ENCODE data around the gene IL31RA.

The IL31RA gene

DNA sequence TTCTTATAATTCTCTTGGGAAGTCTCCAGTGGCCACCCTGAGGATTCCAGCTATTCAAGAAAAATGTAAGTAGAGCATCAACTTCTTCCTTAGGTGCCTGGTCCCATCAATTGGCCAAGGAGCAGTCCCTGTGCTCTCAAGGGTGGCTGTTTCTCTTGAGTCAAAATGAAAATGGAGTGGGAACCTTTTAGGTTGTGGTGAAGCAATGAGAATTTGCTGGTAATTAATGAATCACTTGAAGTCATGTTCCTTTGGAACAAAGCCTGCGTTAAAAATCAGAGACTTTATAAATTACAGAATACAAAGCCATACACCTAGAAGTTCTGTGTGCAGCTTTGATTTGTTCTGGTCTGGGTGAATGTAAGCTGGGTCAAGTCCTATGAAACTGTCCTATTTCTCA, 48.9 kb downstream of the IL31RA start:
- Histone ChIP-seq H3K4me3 (no peak overlapping the region), H3K36me3 (ENCODE audit: insufficient read depth, low read length) (no peaks in the 10 kb centered on the region), H3K9ac (ENCODE audit: insufficient read length) (no peak overlapping the region), H3K27ac (no peak overlapping the region), H3K9me3 (ENCODE audit: low read depth, low read length) (no peaks in the 10 kb centered on the region)
- no peak for TF ChIP-seq FOXP2 (optimal IDR thresholded peaks at IDR 0.05; ENCODE audit: control extremely low read depth, extremely low read length, insufficient read depth)
- no peak for TF ChIP-seq POLR2AphosphoS5 (IDR thresholded peaks at IDR 0.05; ENCODE audit: borderline replicate concordance, low read depth, low read length)
- TF ChIP-seq EZH2 (IDR thresholded peaks at IDR 0.05): no peak
- no peak for DNase-seq (ENCODE audit: low read depth, low spot score)

GRCh38 chr5:55900776-55901175, 49.6 kb downstream of the IL31RA start:
- TF ChIP-seq EZH2 (IDR thresholded peaks at IDR 0.05) (no peak), FOXP2 (optimal IDR thresholded peaks at IDR 0.05; ENCODE audit: control extremely low read depth, extremely low read length, insufficient read depth) (no peak), POLR2AphosphoS5 (IDR thresholded peaks at IDR 0.05; ENCODE audit: borderline replicate concordance, low read depth, low read length) (no peak)
- Histone ChIP-seq H3K9ac (ENCODE audit: insufficient read length) (no peak overlapping the region), H3K27ac (no peak overlapping the region), H3K36me3 (ENCODE audit: insufficient read depth, low read length) (no peaks in the 10 kb centered on the region), H3K4me3 (no peak overlapping the region), H3K9me3 (ENCODE audit: low read depth, low read length) (no peaks in the 10 kb centered on the region)
- DNase-seq (ENCODE audit: low read depth, low spot score): no peak

GRCh38 chr5:55902696-55903095, 51.5 kb downstream of the IL31RA start:
- H3K9ac ChIP-seq (ENCODE audit: insufficient read length): no peak overlapping the region
- no peaks in the 10 kb centered on the region for H3K9me3 ChIP-seq (ENCODE audit: low read depth, low read length)
- no peak overlapping the region for H3K27ac ChIP-seq
- no peak overlapping the region for H3K4me3 ChIP-seq
- DNase-seq (ENCODE audit: low read depth, low spot score): no peak
- H3K36me3 ChIP-seq (ENCODE audit: insufficient read depth, low read length): no peaks in the 10 kb centered on the region
- TF ChIP-seq FOXP2 (optimal IDR thresholded peaks at IDR 0.05; ENCODE audit: control extremely low read depth, extremely low read length, insufficient read depth) (no peak), EZH2 (IDR thresholded peaks at IDR 0.05) (no peak), POLR2AphosphoS5 (IDR thresholded peaks at IDR 0.05; ENCODE audit: borderline replicate concordance, low read depth, low read length) (no peak)

GRCh38 chr5:55903121-55903701, 52.1 kb downstream of the IL31RA start:
- H3K9ac ChIP-seq (ENCODE audit: insufficient read length): no peak overlapping the region
- H3K4me3 ChIP-seq: no peak overlapping the region
- DNase-seq (ENCODE audit: low read depth, low spot score): no peak
- no peaks in the 10 kb centered on the region for H3K36me3 ChIP-seq (ENCODE audit: insufficient read depth, low read length)
- TF ChIP-seq EZH2 (IDR thresholded peaks at IDR 0.05) (no peak), FOXP2 (optimal IDR thresholded peaks at IDR 0.05; ENCODE audit: control extremely low read depth, extremely low read length, insufficient read depth) (no peak), POLR2AphosphoS5 (IDR thresholded peaks at IDR 0.05; ENCODE audit: borderline replicate concordance, low read depth, low read length) (no peak)
- no peaks in the 10 kb centered on the region for H3K9me3 ChIP-seq (ENCODE audit: low read depth, low read length)
- H3K27ac ChIP-seq: no peak overlapping the region

GRCh38 chr5:55904152-55904551, 53.0 kb downstream of the IL31RA start:
- Histone ChIP-seq H3K36me3 (ENCODE audit: insufficient read depth, low read length) (no peaks in the 10 kb centered on the region), H3K4me3 (no peak overlapping the region), H3K9ac (ENCODE audit: insufficient read length) (no peak overlapping the region), H3K27ac (no peak overlapping the region), H3K9me3 (ENCODE audit: low read depth, low read length) (no peaks in the 10 kb centered on the region)
- TF ChIP-seq POLR2AphosphoS5 (IDR thresholded peaks at IDR 0.05; ENCODE audit: borderline replicate concordance, low read depth, low read length): no peak
- TF ChIP-seq EZH2 (IDR thresholded peaks at IDR 0.05): no peak
- DNase-seq (ENCODE audit: low read depth, low spot score): no peak

- H3K36me3 ChIP-seq (ENCODE audit: insufficient read depth, low read length): no peaks in the 10 kb centered on the region
- no peak overlapping the region for H3K27ac ChIP-seq
- TF ChIP-seq FOXP2 (optimal IDR thresholded peaks at IDR 0.05; ENCODE audit: control extremely low read depth, extremely low read length, insufficient read depth) (no peak), POLR2AphosphoS5 (IDR thresholded peaks at IDR 0.05; ENCODE audit: borderline replicate concordance, low read depth, low read length) (no peak), EZH2 (IDR thresholded peaks at IDR 0.05) (no peak)
- no peak overlapping the region for H3K4me3 ChIP-seq
- H3K9ac ChIP-seq (ENCODE audit: insufficient read length): no peak overlapping the region
- no peak for DNase-seq (ENCODE audit: low read depth, low spot score)
- no peaks in the 10 kb centered on the region for H3K9me3 ChIP-seq (ENCODE audit: low read depth, low read length)
Measured at GRCh38 chr5:55905251-55905650, 54.1 kb downstream of the IL31RA start.

DNA sequence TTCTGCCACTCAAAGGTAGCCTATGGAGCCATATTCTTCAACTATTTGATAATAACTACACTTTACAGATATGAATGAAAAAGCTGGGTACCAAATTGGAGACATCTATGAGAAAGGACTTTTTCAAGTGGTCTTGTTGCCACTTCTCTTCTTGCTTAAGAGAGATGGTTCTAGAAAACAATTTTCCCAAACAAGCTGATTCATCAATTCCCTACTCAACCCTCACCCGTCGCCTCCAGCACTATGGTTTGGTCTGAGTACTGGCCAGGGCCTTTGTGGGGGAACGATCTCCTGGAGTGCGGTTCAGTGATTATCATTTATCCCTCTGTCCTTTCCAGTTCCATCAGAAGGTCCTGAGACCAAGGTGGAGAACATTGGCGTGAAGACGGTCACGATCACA, 56.8 kb downstream of the IL31RA start:
- H3K9ac ChIP-seq (ENCODE audit: insufficient read length): no peak overlapping the region
- H3K27ac ChIP-seq: no peak overlapping the region
- H3K4me3 ChIP-seq: no peak overlapping the region
- no peaks in the 10 kb centered on the region for H3K9me3 ChIP-seq (ENCODE audit: low read depth, low read length)
- no peaks in the 10 kb centered on the region for H3K36me3 ChIP-seq (ENCODE audit: insufficient read depth, low read length)
- TF ChIP-seq EZH2 (IDR thresholded peaks at IDR 0.05) (no peak), POLR2AphosphoS5 (IDR thresholded peaks at IDR 0.05; ENCODE audit: borderline replicate concordance, low read depth, low read length) (no peak), FOXP2 (optimal IDR thresholded peaks at IDR 0.05; ENCODE audit: control extremely low read depth, extremely low read length, insufficient read depth) (no peak)
- DNase-seq (ENCODE audit: low read depth, low spot score): no peak

- no peak for DNase-seq (ENCODE audit: low read depth, low spot score)
- no peaks in the 10 kb centered on the region for H3K9me3 ChIP-seq (ENCODE audit: low read depth, low read length)
- TF ChIP-seq POLR2AphosphoS5 (IDR thresholded peaks at IDR 0.05; ENCODE audit: borderline replicate concordance, low read depth, low read length) (no peak), FOXP2 (optimal IDR thresholded peaks at IDR 0.05; ENCODE audit: control extremely low read depth, extremely low read length, insufficient read depth) (no peak), EZH2 (IDR thresholded peaks at IDR 0.05) (no peak)
- no peak overlapping the region for H3K9ac ChIP-seq (ENCODE audit: insufficient read length)
- no peaks in the 10 kb centered on the region for H3K36me3 ChIP-seq (ENCODE audit: insufficient read depth, low read length)
- H3K4me3 ChIP-seq: no peak overlapping the region
- H3K27ac ChIP-seq: no peak overlapping the region
Measured at GRCh38 chr5:55908804-55909203, 57.6 kb downstream of the IL31RA start.

All from SK-N-MC (cell line).